ENCODE measurements around the gene GNB1L.

GNB1L gene

GRCh38 chr22:19876314-19876940 is 21.8 kb upstream of the GNB1L start:
- no peak for DNase-seq (ENCODE audit: low spot score)

- DNase-seq (ENCODE audit: low spot score) = no peak
Measured at GRCh38 chr22:19875531-19876313, 21.0 kb upstream of the GNB1L start.

GRCh38 chr22:19875061-19875530 is 20.4 kb upstream of the GNB1L start:
- no peak for DNase-seq (ENCODE audit: low spot score)

GRCh38 chr22:19874307-19875060 is 19.8 kb upstream of the GNB1L start:
- DNase-seq (ENCODE audit: low spot score) = no peak

GRCh38 chr22:19873960-19874306 is 19.3 kb upstream of the GNB1L start:
- no peak for DNase-seq (ENCODE audit: low spot score)

GRCh38 chr22:19873138-19873959 is 18.7 kb upstream of the GNB1L start:
- DNase-seq (ENCODE audit: low spot score) = no peak

- DNase-seq (ENCODE audit: low spot score) = no peak
Measured at GRCh38 chr22:19872779-19873137, 18.1 kb upstream of the GNB1L start.

- DNase-seq (ENCODE audit: low spot score) = no peak
Measured at GRCh38 chr22:19871845-19872778, 17.4 kb upstream of the GNB1L start.

GRCh38 chr22:19871023-19871844 is 16.6 kb upstream of the GNB1L start:
- DNase-seq (ENCODE audit: low spot score) = no peak

GRCh38 chr22:19870153-19871022 is 15.7 kb upstream of the GNB1L start:
- DNase-seq (ENCODE audit: low spot score) = no peak

GRCh38 chr22:19869497-19870152 is 15.0 kb upstream of the GNB1L start:
- DNase-seq (ENCODE audit: low spot score) = no peak

- no peak for DNase-seq (ENCODE audit: low spot score)
Measured at GRCh38 chr22:19868773-19869471, 14.2 kb upstream of the GNB1L start.

- DNase-seq (ENCODE audit: low spot score) = no peak
Measured at GRCh38 chr22:19868333-19868732, 13.7 kb upstream of the GNB1L start.

- no peak for DNase-seq (ENCODE audit: low spot score)
Measured at GRCh38 chr22:19867617-19868016, 12.9 kb upstream of the GNB1L start.

GRCh38 chr22:19866665-19867009 is 12.0 kb upstream of the GNB1L start:
- no peak for DNase-seq (ENCODE audit: low spot score)

- DNase-seq (ENCODE audit: low spot score) = no peak
Measured at GRCh38 chr22:19865141-19865829, 10.6 kb upstream of the GNB1L start.

- no peak for DNase-seq (ENCODE audit: low spot score)
Measured at GRCh38 chr22:19864538-19865106, 9.9 kb upstream of the GNB1L start.
